Measurements from ENCODE around the gene BACH1. TPM values are rescaled to one million over a fixed set of nuclear protein-coding genes. Genes with fewer than 3 reads are reported as not detected.

The BACH1 gene
- total RNA-seq, 1 experiment from 2014 or later: 48.7 TPM

DNA sequence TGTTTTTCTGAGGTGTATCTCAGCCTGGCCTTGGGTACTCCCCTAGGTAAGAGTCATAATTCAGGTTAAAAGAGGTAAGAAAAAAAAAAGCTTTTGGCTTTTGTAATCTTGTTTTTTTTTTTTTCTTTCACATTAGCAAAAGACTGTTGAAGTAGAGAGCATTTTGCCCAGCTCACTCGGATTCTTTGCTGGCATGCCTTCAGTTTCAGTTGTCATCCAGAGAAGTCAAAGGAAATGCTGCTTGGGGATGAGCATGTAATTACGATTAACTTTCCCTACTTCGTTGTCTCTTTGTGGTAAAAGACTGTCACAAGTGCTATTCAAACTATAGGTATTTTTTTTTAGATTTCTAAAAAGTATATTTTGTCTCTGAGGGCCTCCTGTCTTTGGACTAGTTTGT lies 6.3 kb downstream of the BACH1 start:
- H3K4me1 Mint-ChIP-seq: peaks cover 60% of the 10 kb centered on the region
- CTCF ChIA-PET: interaction anchor here (1.4 kb wide), 1 partner anchor 43 kb away, joined by 5 read pairs; no protein-coding TSS in a partner anchor
- POLR2A ChIA-PET: no interaction called here

More for the DNA sequence above, 6.3 kb downstream of the BACH1 start:
- ATAC-seq (no peak), DNase-seq (ENCODE audit: low spot score) (no peak)
- Mint-ChIP-seq H3K27ac (no peak overlapping the region), H3K27me3 (ENCODE audit: low read depth) (no peaks in the 10 kb centered on the region), H3K9me3 (no peaks in the 10 kb centered on the region), H3K36me3 (no peaks in the 10 kb centered on the region), H3K4me3 (no peak overlapping the region)
- TF ChIP-seq, protein P1, sequence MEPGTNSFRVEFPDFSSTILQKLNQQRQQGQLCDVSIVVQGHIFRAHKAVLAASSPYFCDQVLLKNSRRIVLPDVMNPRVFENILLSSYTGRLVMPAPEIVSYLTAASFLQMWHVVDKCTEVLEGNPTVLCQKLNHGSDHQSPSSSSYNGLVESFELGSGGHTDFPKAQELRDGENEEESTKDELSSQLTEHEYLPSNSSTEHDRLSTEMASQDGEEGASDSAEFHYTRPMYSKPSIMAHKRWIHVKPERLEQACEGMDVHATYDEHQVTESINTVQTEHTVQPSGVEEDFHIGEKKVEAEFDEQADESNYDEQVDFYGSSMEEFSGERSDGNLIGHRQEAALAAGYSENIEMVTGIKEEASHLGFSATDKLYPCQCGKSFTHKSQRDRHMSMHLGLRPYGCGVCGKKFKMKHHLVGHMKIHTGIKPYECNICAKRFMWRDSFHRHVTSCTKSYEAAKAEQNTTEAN (CRISPR knock-in tag; IDR thresholded peaks at IDR 0.05): no peak
- TF ChIP-seq FOXP1 (CRISPR knock-in tag; IDR thresholded peaks at IDR 0.05; ENCODE audit: borderline replicate concordance) (no peak), MYBL2 (CRISPR knock-in tag; IDR thresholded peaks at IDR 0.05) (no peak), OVOL2 (CRISPR knock-in tag; IDR thresholded peaks at IDR 0.05; ENCODE audit: borderline replicate concordance) (no peak), ZNF138 (CRISPR knock-in tag; conservative IDR thresholded peaks at IDR 0.05) (no peak), KAT7 (CRISPR knock-in tag; IDR thresholded peaks at IDR 0.05; ENCODE audit: borderline replicate concordance) (no peak), TP53 (CRISPR knock-in tag; IDR thresholded peaks at IDR 0.05) (no peak), SP1 (CRISPR knock-in tag; conservative IDR thresholded peaks at IDR 0.05) (no peak), NFYB (CRISPR knock-in tag; conservative IDR thresholded peaks at IDR 0.05; ENCODE audit: low read depth) (no peak), NFE2L1 (CRISPR knock-in tag; IDR thresholded peaks at IDR 0.05) (no peak), ZNF263 (CRISPR knock-in tag; IDR thresholded peaks at IDR 0.05; ENCODE audit: low read depth) (no peak), ESRRA (CRISPR knock-in tag; IDR thresholded peaks at IDR 0.05; ENCODE audit: borderline replicate concordance) (no peak), TEAD4 (CRISPR knock-in tag; IDR thresholded peaks at IDR 0.05) (no peak)
- TF ChIP-seq, protein P2, sequence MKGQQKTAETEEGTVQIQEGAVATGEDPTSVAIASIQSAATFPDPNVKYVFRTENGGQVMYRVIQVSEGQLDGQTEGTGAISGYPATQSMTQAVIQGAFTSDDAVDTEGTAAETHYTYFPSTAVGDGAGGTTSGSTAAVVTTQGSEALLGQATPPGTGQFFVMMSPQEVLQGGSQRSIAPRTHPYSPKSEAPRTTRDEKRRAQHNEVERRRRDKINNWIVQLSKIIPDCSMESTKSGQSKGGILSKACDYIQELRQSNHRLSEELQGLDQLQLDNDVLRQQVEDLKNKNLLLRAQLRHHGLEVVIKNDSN (CRISPR knock-in tag; IDR thresholded peaks at IDR 0.05): no peak
- TF ChIP-seq, protein P3, sequence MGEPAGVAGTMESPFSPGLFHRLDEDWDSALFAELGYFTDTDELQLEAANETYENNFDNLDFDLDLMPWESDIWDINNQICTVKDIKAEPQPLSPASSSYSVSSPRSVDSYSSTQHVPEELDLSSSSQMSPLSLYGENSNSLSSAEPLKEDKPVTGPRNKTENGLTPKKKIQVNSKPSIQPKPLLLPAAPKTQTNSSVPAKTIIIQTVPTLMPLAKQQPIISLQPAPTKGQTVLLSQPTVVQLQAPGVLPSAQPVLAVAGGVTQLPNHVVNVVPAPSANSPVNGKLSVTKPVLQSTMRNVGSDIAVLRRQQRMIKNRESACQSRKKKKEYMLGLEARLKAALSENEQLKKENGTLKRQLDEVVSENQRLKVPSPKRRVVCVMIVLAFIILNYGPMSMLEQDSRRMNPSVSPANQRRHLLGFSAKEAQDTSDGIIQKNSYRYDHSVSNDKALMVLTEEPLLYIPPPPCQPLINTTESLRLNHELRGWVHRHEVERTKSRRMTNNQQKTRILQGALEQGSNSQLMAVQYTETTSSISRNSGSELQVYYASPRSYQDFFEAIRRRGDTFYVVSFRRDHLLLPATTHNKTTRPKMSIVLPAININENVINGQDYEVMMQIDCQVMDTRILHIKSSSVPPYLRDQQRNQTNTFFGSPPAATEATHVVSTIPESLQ (CRISPR knock-in tag; IDR thresholded peaks at IDR 0.05): no peak
- TF ChIP-seq, protein P4, sequence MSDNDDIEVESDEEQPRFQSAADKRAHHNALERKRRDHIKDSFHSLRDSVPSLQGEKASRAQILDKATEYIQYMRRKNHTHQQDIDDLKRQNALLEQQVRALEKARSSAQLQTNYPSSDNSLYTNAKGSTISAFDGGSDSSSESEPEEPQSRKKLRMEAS (CRISPR knock-in tag; IDR thresholded peaks at IDR 0.05): no peak
- TF ChIP-seq, protein P5, sequence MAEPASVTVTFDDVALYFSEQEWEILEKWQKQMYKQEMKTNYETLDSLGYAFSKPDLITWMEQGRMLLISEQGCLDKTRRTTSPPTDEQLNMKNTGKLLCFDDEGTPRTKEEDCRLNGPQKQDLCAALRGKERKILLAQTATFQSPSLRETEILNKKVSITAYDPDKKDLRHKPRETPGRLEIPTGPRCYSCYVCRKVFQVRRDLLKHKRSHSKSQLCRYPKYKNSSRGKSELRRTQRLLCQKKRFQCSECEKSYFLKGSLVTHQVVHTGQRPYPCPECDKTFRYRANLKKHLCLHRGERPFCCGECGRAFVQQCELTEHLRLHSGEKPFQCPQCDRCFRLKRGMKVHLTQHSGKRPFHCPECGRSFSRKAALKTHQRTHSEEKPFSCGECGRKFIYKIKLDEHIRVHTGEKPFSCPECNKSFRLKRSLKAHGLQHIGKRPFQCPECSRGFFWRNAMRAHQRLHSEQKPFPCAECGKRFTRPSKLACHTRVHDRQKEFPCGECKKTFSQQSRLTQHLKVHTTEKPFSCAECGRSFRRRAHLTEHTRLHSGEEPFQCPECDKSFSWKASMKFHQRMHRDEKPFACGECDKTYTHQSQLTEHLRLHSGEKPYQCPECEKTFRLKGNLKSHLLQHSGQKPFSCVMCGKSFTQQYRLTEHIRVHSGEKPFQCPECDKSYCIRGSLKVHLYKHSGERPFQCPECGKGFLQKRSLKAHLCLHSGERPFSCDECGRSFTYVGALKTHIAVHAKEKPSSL (CRISPR knock-in tag; conservative IDR thresholded peaks at IDR 0.05): no peak
- TF ChIP-seq, protein P6, sequence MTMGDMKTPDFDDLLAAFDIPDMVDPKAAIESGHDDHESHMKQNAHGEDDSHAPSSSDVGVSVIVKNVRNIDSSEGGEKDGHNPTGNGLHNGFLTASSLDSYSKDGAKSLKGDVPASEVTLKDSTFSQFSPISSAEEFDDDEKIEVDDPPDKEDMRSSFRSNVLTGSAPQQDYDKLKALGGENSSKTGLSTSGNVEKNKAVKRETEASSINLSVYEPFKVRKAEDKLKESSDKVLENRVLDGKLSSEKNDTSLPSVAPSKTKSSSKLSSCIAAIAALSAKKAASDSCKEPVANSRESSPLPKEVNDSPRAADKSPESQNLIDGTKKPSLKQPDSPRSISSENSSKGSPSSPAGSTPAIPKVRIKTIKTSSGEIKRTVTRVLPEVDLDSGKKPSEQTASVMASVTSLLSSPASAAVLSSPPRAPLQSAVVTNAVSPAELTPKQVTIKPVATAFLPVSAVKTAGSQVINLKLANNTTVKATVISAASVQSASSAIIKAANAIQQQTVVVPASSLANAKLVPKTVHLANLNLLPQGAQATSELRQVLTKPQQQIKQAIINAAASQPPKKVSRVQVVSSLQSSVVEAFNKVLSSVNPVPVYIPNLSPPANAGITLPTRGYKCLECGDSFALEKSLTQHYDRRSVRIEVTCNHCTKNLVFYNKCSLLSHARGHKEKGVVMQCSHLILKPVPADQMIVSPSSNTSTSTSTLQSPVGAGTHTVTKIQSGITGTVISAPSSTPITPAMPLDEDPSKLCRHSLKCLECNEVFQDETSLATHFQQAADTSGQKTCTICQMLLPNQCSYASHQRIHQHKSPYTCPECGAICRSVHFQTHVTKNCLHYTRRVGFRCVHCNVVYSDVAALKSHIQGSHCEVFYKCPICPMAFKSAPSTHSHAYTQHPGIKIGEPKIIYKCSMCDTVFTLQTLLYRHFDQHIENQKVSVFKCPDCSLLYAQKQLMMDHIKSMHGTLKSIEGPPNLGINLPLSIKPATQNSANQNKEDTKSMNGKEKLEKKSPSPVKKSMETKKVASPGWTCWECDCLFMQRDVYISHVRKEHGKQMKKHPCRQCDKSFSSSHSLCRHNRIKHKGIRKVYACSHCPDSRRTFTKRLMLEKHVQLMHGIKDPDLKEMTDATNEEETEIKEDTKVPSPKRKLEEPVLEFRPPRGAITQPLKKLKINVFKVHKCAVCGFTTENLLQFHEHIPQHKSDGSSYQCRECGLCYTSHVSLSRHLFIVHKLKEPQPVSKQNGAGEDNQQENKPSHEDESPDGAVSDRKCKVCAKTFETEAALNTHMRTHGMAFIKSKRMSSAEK (CRISPR knock-in tag; IDR thresholded peaks at IDR 0.05; ENCODE audit: borderline replicate concordance): no peak

Measured in WTC11 (cell line).